A549 (cell line): Measurements from ENCODE around the gene TIMP1. TPM values are rescaled to one million over a fixed set of nuclear protein-coding genes. Genes with fewer than 3 reads are reported as not detected.
A peak's percentile ranks its signal among the peaks of the same experiment; 100 is the strongest.

ENCODE experiments used
- ATAC-seq, 2 experiments: fragments of 200-7000 bp in 1 of 2; fragments of >200 bp in 1 of 2; cut with Nextera tagmentation in 1 of 2; cut with Tn5 transposase in 1 of 2; 3 replicates each; pipeline versions ENCODE4 v1.8.0 to v1.9.1; 2018 to 2020; ENCODE audit warnings: mild to moderate bottlenecking in 1 of 2, moderate library complexity in 1 of 2
- CTCF ChIA-PET: fragments of 300-600 bp; sonication (Branson Sonifier 250); formaldehyde crosslinking; extraction: SDS; loops from one replicate; lab custom pipeline; 2021; ENCODE audit warnings: antibody characterized with exemption, inconsistent platforms; lab: Yijun Ruan, JAX
- POLR2A ChIA-PET: fragments of 350-600 bp; formaldehyde crosslinking; extraction: SDS; loops from one replicate; lab custom pipeline; 2021; ENCODE audit warnings: antibody characterized with exemption, inconsistent platforms; lab: Yijun Ruan, JAX
- DNase-seq, 2 experiments: peaks; one replicate each; pipeline versions ENCODE4 v3.0.0 to v3.0.0-alpha.2; 2011 to 2016; ENCODE audit warnings: low read depth in 1 of 2, low spot score in 1 of 2
- FAIRE-seq: peaks from 2 replicates; lab custom pipeline; 2011; peaks lifted over from hg19 to GRCh38; lab: Jason Lieb, UNC
- H3K27ac ChIP-seq, 2 experiments: fragments of >200 bp; sonication (Bioruptor Twin); formaldehyde crosslinking; 3 replicates each; pipeline ENCODE4 v1.5.1; 2016 to 2017
- H3K4me1 ChIP-seq: fragments of >200 bp; sonication (Bioruptor Twin); formaldehyde crosslinking; 3 replicates; pipeline ENCODE4 v1.6.1; 2016
- H3K4me2 ChIP-seq: fragments of >200 bp; sonication (Bioruptor Twin); formaldehyde crosslinking; 3 replicates; pipeline ENCODE4 v1.6.1; 2016
- H3K4me3 ChIP-seq: fragments of >200 bp; sonication (Bioruptor Twin); formaldehyde crosslinking; 3 replicates; pipeline ENCODE4 v1.5.1; 2016
- H3K9me3 ChIP-seq: fragments of >200 bp; sonication (Bioruptor Twin); formaldehyde crosslinking; 3 replicates; pipeline ENCODE4 v1.6.1; 2016
- CEBPB ChIP-seq, 2 experiments: fragments of >200 bp in 1 of 2; sonication (Bioruptor Twin) in 1 of 2; formaldehyde crosslinking in 1 of 2; IDR thresholded peaks; 2 replicates each; pipeline ENCODE4 v1.6.1; 2012 to 2016
- CHD2 ChIP-seq: fragments of 150-350 bp; IDR thresholded peaks from 2 replicates; pipeline ENCODE4 v1.6.1; 2014; ENCODE audit warnings: low read length; ENCODE audit not compliant: partially characterized antibody
- FOSB ChIP-seq: fragments of 250-450 bp; sonication (Bioruptor Pico); IDR thresholded peaks from 2 replicates; pipeline ENCODE4 v1.5.0; 2020; ENCODE audit warnings: mild to moderate bottlenecking, moderate library complexity
- FOSL2 ChIP-seq, 2 experiments: fragments of 450-650 bp in 1 of 2; fragments of >200 bp in 1 of 2; sonication (Bioruptor Twin) in 1 of 2; formaldehyde crosslinking; IDR thresholded peaks; 2 replicates each; pipeline versions ENCODE4 v1.5.0 to v1.6.1; 2016 to 2020; ENCODE audit warnings: mild to moderate bottlenecking in 1 of 2, moderate library complexity in 1 of 2
- HDAC2 ChIP-seq: fragments of 200-600 bp; sonication (generic); IDR thresholded peaks from 2 replicates; pipeline ENCODE4 v1.6.1; 2016
- HOXB5 ChIP-seq: fragments of 250-450 bp; sonication (Bioruptor Pico); IDR thresholded peaks from 2 replicates; pipeline ENCODE4 v1.5.0; 2020; ENCODE audit warnings: mild to moderate bottlenecking, moderate library complexity
- JUN ChIP-seq, 2 experiments: fragments of >200 bp; sonication (Bioruptor Twin); formaldehyde crosslinking; IDR thresholded peaks; 2 replicates in 1 of 2; 3 replicates in 1 of 2; pipeline ENCODE4 v1.6.1; 2016 to 2017
- NPAS2 ChIP-seq: fragments of 250-450 bp; sonication (Bioruptor Pico); IDR thresholded peaks from 2 replicates; pipeline ENCODE4 v1.8.0; 2022; ENCODE audit warnings: mild to moderate bottlenecking, moderate library complexity, borderline replicate concordance
- PHF8 ChIP-seq: fragments of 200-600 bp; sonication (generic); IDR thresholded peaks from 2 replicates; pipeline ENCODE4 v1.6.1; 2016; ENCODE audit warnings: low read depth, mild to moderate bottlenecking, antibody characterized with exemption, moderate library complexity, borderline replicate concordance
- POLR2A ChIP-seq: IDR thresholded peaks from 2 replicates; pipeline ENCODE4 v1.6.1; 2012; ENCODE audit warnings: mild to moderate bottlenecking, low read length
- RCOR1 ChIP-seq: fragments of 150-350 bp; IDR thresholded peaks from 2 replicates; pipeline ENCODE4 v1.6.1; 2014; ENCODE audit warnings: antibody characterized with exemption, low read length, low read depth
- RFX5 ChIP-seq: fragments of 450-650 bp; IDR thresholded peaks from 2 replicates; pipeline ENCODE4 v1.7.1; 2014; ENCODE audit warnings: antibody characterized with exemption, mild to moderate bottlenecking, moderate library complexity
- SMC3 ChIP-seq: fragments of >200 bp; sonication (Bioruptor Twin); formaldehyde crosslinking; IDR thresholded peaks from 3 replicates; pipeline ENCODE4 v1.6.1; 2018; ENCODE audit warnings: inconsistent platforms
- TP53 ChIP-seq: fragments of 250-450 bp; sonication (Bioruptor Pico); IDR thresholded peaks from 2 replicates; pipeline ENCODE4 v1.5.0; 2021; ENCODE audit warnings: mild to moderate bottlenecking, moderate library complexity
- ZC3H11A ChIP-seq: fragments of 450-650 bp; IDR thresholded peaks from 2 replicates; pipeline ENCODE4 v1.6.1; 2014; ENCODE audit warnings: antibody characterized with exemption, mild to moderate bottlenecking
- ZNF302 ChIP-seq: fragments of 250-450 bp; sonication (Bioruptor Pico); IDR thresholded peaks from 2 replicates; pipeline ENCODE4 v1.9.0; 2021; ENCODE audit warnings: inconsistent platforms, mild to moderate bottlenecking, moderate library complexity
- WGBS: methylation state at CpG from one replicate; pipeline ENCODE4 v1.1.6; 2017; ENCODE audit errors: missing lambda C conversion rate; 5-methylcytosine and 5-hydroxymethylcytosine counted together
- polyA plus RNA-seq, 4 experiments: library from polyadenylated mRNA; depleted of rRNA in 3 of 4; stranded (reverse); fragments of >200 nt; fragmentation: RNase III in 1 of 4; extraction: RNeasy Plus Mini Kit Qiagen cat#74134 plus additional on column Dnase treatment in 1 of 4; gene quantifications; 2 replicates in 3 of 4; 3 replicates in 1 of 4; pipeline ENCODE4 v1.2.3, GENCODE V29; 2011 to 2017
- TF ChIP-seq, protein P1 (sequence below): IDR thresholded peaks from 2 replicates; pipeline ENCODE4 v1.6.1; 2012; ENCODE audit warnings: low read depth, borderline replicate concordance
- TF ChIP-seq, protein P2 (sequence below): IDR thresholded peaks from 2 replicates; pipeline ENCODE4 v1.6.1; 2012
- TF ChIP-seq, protein P3 (sequence below): IDR thresholded peaks from 2 replicates; pipeline ENCODE4 v1.6.1; 2012
- TF ChIP-seq, protein P4 (sequence below): fragments of 150-350 bp; IDR thresholded peaks from 2 replicates; pipeline ENCODE4 v1.6.1; 2014; ENCODE audit warnings: low read depth, mild to moderate bottlenecking, low read length
- TF ChIP-seq, protein P5 (sequence below): fragments of >200 bp; sonication (Bioruptor Twin); formaldehyde crosslinking; IDR thresholded peaks from 3 replicates; pipeline ENCODE4 v1.6.1; 2016

Gene TIMP1
- polyA plus RNA-seq, 2 of the 4 experiments (the other 2 are of a cell fraction) = 83.2 to 144 TPM

DNA sequence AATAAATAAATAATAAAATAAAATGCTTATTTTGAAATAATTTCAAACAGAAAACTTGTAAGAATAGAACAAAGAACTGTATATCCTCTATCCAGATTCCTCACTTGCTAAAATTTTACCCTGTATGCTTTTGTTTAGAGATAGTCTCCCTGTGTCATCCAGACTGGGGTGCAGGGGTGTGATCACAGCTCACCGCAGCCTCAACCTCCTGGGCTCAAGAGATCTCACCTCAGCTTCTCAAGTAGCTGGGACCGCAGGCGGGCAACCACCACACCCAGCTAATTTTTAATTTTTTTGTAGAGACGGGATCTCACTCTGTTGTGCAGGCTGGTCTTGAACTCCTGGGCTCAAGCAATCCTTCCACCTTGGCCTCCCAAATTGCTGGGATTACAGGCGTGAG, 38.7 kb upstream of the TIMP1 start (continued):
- TF ChIP-seq RFX5 (no peak), RCOR1 (no peak), HDAC2 (no peak), POLR2A (no peak), CEBPB (IDR thresholded peaks at IDR 0.05) (no peak), TP53 (CRISPR knock-in tag) (no peak)
- TF ChIP-seq, all 56 proteins: peak for 0

DNA sequence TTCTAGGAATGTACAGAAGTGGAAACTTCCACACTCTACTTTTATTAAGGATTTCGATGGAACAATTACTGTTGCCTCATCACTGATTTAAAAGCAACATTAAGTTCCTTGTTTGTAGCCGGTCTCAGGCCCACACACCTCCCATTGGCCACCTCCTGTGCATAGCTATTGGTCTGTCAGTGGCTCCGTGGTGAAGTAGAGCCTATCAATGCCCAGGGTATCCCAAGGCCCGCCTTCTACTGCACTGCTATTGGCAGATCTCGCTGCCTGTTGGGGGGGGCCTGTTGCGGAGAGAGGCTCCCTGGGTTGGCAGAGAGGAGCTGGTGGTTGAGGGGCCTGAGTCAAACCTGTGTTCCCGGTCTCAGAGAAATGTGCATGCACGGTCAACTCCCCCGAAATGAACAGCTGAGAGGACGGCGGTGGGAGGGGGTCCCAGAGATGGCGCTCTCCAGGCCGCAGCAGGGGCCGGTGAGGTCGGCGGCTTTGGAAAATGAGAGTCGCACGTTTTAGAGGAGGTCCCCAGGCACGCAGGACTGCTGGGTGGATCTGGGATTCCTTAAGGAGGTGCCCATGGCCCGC, 26.1 kb upstream of the TIMP1 start:
- DNase-seq = peak; percentile 81 to 96
- peak; percentile 96 for FAIRE-seq
- H3K27ac ChIP-seq = peak overlapping the region; percentile 83 to 89
- peaks cover 9% of the 10 kb centered on the region; the same call in 1 of the 3 replicates for H3K4me1 ChIP-seq
- WGBS = 0% methylated on average over 12 of the region's 20 CpGs
- peak; percentile 96 to 97 for ATAC-seq
- peak overlapping the region; percentile 49 for H3K4me3 ChIP-seq
- POLR2A ChIA-PET = interaction anchor here (0.5 to 1.2 kb wide), 8 partner anchors 10 to 576 kb away, joined by 3 to 11 read pairs (median 4); partner anchors contain the start of gene TIMP1
- TF ChIP-seq PHF8 = peak; percentile 25; the same call in 1 of the 2 replicates
- TF ChIP-seq HOXB5 = no peak
- no peak for TF ChIP-seq FOSB (CRISPR knock-in tag)
- TF ChIP-seq POLR2A = peak; percentile 81
- TF ChIP-seq, protein P1, sequence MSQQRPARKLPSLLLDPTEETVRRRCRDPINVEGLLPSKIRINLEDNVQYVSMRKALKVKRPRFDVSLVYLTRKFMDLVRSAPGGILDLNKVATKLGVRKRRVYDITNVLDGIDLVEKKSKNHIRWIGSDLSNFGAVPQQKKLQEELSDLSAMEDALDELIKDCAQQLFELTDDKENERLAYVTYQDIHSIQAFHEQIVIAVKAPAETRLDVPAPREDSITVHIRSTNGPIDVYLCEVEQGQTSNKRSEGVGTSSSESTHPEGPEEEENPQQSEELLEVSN = 0 out of 2 replicates have a peak, but pooled peaks have one; percentile 27
- TF ChIP-seq FOSL2 (IDR thresholded peaks at IDR 0.05) = no peak
- TF ChIP-seq FOSL2 (CRISPR knock-in tag; IDR thresholded peaks at IDR 0.05) = no peak
- no peak for TF ChIP-seq SMC3
- TF ChIP-seq, protein P2, sequence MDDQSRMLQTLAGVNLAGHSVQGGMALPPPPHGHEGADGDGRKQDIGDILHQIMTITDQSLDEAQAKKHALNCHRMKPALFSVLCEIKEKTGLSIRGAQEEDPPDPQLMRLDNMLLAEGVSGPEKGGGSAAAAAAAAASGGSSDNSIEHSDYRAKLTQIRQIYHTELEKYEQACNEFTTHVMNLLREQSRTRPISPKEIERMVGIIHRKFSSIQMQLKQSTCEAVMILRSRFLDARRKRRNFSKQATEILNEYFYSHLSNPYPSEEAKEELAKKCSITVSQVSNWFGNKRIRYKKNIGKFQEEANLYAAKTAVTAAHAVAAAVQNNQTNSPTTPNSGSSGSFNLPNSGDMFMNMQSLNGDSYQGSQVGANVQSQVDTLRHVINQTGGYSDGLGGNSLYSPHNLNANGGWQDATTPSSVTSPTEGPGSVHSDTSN = peak; percentile 69; the same call in 1 of the 2 replicates
- TF ChIP-seq JUN (IDR thresholded peaks at IDR 0.05) = peak in 1 of 2 experiments; percentile 68; a peak in 2 of 5 replicates
- TF ChIP-seq CEBPB (IDR thresholded peaks at IDR 0.05) = peak in 1 of 2 experiments; percentile 45; a peak in 2 of 4 replicates
- TF ChIP-seq ZNF302 = no peak
- no peak for TF ChIP-seq ZC3H11A
- TF ChIP-seq, protein P3, sequence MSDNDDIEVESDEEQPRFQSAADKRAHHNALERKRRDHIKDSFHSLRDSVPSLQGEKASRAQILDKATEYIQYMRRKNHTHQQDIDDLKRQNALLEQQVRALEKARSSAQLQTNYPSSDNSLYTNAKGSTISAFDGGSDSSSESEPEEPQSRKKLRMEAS = peak; percentile 44; the same call in 1 of the 2 replicates
- no peak for TF ChIP-seq NPAS2 (CRISPR knock-in tag)
- TF ChIP-seq, protein P4, sequence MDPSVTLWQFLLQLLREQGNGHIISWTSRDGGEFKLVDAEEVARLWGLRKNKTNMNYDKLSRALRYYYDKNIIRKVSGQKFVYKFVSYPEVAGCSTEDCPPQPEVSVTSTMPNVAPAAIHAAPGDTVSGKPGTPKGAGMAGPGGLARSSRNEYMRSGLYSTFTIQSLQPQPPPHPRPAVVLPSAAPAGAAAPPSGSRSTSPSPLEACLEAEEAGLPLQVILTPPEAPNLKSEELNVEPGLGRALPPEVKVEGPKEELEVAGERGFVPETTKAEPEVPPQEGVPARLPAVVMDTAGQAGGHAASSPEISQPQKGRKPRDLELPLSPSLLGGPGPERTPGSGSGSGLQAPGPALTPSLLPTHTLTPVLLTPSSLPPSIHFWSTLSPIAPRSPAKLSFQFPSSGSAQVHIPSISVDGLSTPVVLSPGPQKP = no peak
- TF ChIP-seq, protein P5, sequence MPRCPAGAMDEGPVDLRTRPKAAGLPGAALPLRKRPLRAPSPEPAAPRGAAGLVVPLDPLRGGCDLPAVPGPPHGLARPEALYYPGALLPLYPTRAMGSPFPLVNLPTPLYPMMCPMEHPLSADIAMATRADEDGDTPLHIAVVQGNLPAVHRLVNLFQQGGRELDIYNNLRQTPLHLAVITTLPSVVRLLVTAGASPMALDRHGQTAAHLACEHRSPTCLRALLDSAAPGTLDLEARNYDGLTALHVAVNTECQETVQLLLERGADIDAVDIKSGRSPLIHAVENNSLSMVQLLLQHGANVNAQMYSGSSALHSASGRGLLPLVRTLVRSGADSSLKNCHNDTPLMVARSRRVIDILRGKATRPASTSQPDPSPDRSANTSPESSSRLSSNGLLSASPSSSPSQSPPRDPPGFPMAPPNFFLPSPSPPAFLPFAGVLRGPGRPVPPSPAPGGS = peak; percentile 86; the same call in 1 of the 3 replicates
- no peak for TF ChIP-seq CHD2
- TF ChIP-seq, all 56 proteins: peak for 8
- H3K4me2 ChIP-seq = peak overlapping the region; percentile 82
- CTCF ChIA-PET = interaction anchor here (1.5 to 1.6 kb wide), 2 partner anchors 9 to 89 kb away, joined by 6 to 8 read pairs; no protein-coding TSS in a partner anchor
- no peaks in the 10 kb centered on the region for H3K9me3 ChIP-seq
